GM12878 (cell line): Measurements from ENCODE around the gene LAMB1. TPM values are rescaled to one million over a fixed set of nuclear protein-coding genes. Genes with fewer than 3 reads are reported as not detected.

ENCODE experiments used
- ATAC-seq: fragments of 200-7000 bp; cut with Tn5 transposase; 3 replicates; pipeline ENCODE4 v1.9.1; 2020; ENCODE audit warnings: mild to moderate bottlenecking, moderate library complexity
- BruUV-seq: library from RNA; stranded (reverse); fragments of 400-500 nt; replicated peaks from 2 replicates; lab custom pipeline; 2021; lab: Mats Ljungman, UMichigan
- CTCF ChIA-PET: fragments of 300-600 bp; sonication (Branson Sonifier 250); formaldehyde crosslinking; extraction: SDS; loops from one replicate; lab custom pipeline; 2021; ENCODE audit warnings: inconsistent platforms; lab: Yijun Ruan, JAX
- POLR2A ChIA-PET: fragments of 350-600 bp; formaldehyde crosslinking; extraction: SDS; loops from one replicate; lab custom pipeline; 2021; ENCODE audit warnings: inconsistent platforms; lab: Charles Lee
- RAD21 ChIA-PET: fragments of 300-600 bp; sonication (Branson Sonifier 250); formaldehyde crosslinking; loops from one replicate; lab custom pipeline; 2023; ENCODE audit warnings: antibody characterized with exemption; ENCODE audit not compliant: unreplicated experiment; lab: Charles Lee
- SMC1A ChIA-PET: fragments of 300-600 bp; sonication (Branson Sonifier 250); formaldehyde crosslinking; loops from one replicate; lab custom pipeline; 2023; ENCODE audit not compliant: unreplicated experiment, uncharacterized antibody; lab: Charles Lee
- DNase-seq: peaks from one replicate; pipeline ENCODE4 v3.0.0-alpha.2; 2011; ENCODE audit warnings: low read depth, low spot score
- FAIRE-seq: peaks from 3 replicates; lab custom pipeline; 2011; peaks lifted over from hg19 to GRCh38; lab: Jason Lieb, UNC
- H2AFZ ChIP-seq: 2 replicates; pipeline ENCODE4 v1.6.0; 2011; ENCODE audit warnings: low read depth, low read length, control low read depth; ENCODE audit not compliant: control insufficient read depth
- H3K27ac ChIP-seq: 2 replicates; pipeline ENCODE4 v1.5.1; 2011; ENCODE audit warnings: control low read depth; ENCODE audit not compliant: control insufficient read depth, insufficient read depth
- H3K27me3 ChIP-seq, 2 experiments: replicated peaks in 1 of 2; 2 replicates each; pipeline versions ENCODE4 v1.6.0 to v1.6.1; 2011; ENCODE audit warnings: low read length in 1 of 2; ENCODE audit not compliant: control insufficient read depth in 2 of 2, insufficient read depth in 2 of 2
- H3K36me3 ChIP-seq, 2 experiments: 2 replicates each; pipeline ENCODE4 v1.5.1; 2011; ENCODE audit warnings: low read length in 1 of 2; ENCODE audit not compliant: control insufficient read depth in 2 of 2, insufficient read depth in 2 of 2
- H3K4me1 ChIP-seq: 2 replicates; pipeline ENCODE4 v1.6.1; 2011; ENCODE audit warnings: mild to moderate bottlenecking, low read length, moderate library complexity, mixed read lengths; ENCODE audit not compliant: control insufficient read depth, insufficient read depth
- H3K4me2 ChIP-seq: 2 replicates; pipeline ENCODE4 v1.6.0; 2011; ENCODE audit warnings: control low read depth; ENCODE audit not compliant: control insufficient read depth, insufficient read depth
- H3K4me3 ChIP-seq: fragments of 200-600 bp; sonication (generic); 2 replicates; pipeline ENCODE4 v1.5.1; 2016
- H3K79me2 ChIP-seq: 2 replicates; pipeline ENCODE4 v1.6.0; 2011; ENCODE audit warnings: low read length; ENCODE audit not compliant: control insufficient read depth, insufficient read depth
- H3K9ac ChIP-seq: 2 replicates; pipeline ENCODE4 v1.8.0; 2011; ENCODE audit warnings: low read length, control low read depth, mixed read lengths; ENCODE audit not compliant: control insufficient read depth, insufficient read depth
- H3K9me3 ChIP-seq: replicated peaks from 3 replicates; pipeline ENCODE4 v1.5.1; 2011; ENCODE audit warnings: mild to moderate bottlenecking, low read length; ENCODE audit not compliant: control insufficient read depth, insufficient read depth
- H4K20me1 ChIP-seq: 2 replicates; pipeline ENCODE4 v1.6.0; 2011; ENCODE audit not compliant: control insufficient read depth, insufficient read depth
- EP300 ChIP-seq, 2 experiments: fragments of 150-350 bp in 1 of 2; IDR thresholded peaks; 2 replicates each; pipeline ENCODE4 v1.6.1; 2011 to 2012; ENCODE audit warnings: low read depth in 2 of 2, low read length in 2 of 2, borderline replicate concordance in 1 of 2, improper control_type of control experiment in 1 of 2, inconsistent platforms in 1 of 2; ENCODE audit not compliant: control insufficient read depth in 1 of 2
- MTA2 ChIP-seq: fragments of 450-650 bp; IDR thresholded peaks from 2 replicates; pipeline ENCODE4 v1.6.1; 2016; ENCODE audit warnings: low read depth, mild to moderate bottlenecking, moderate library complexity
- PAX5 ChIP-seq: IDR thresholded peaks from 2 replicates; pipeline ENCODE4 v1.6.1; 2011; ENCODE audit warnings: low read depth, low read length, borderline replicate concordance
- SMC3 ChIP-seq: IDR thresholded peaks from 2 replicates; pipeline ENCODE4 v1.6.1; 2011; ENCODE audit warnings: low read length, improper control_type of control experiment, borderline replicate concordance
- SP1 ChIP-seq: IDR thresholded peaks from one replicate; pipeline ENCODE4 v1.6.1; 2011; ENCODE audit warnings: low read depth, low read length
- SRF ChIP-seq, 2 experiments: IDR thresholded peaks; 2 replicates each; pipeline ENCODE4 v1.6.1; 2011; ENCODE audit warnings: low read depth in 2 of 2, low read length in 2 of 2, mild to moderate bottlenecking in 1 of 2, moderate library complexity in 1 of 2
- WGBS: methylation state at CpG from one replicate; pipeline ENCODE4 v1.1.6; 2016; ENCODE audit warnings: low lambda C conversion rate; ENCODE audit not compliant: insufficient replicate concordance, insufficient coverage; ENCODE audit errors: missing lambda C conversion rate; 5-methylcytosine and 5-hydroxymethylcytosine counted together
- in situ Hi-C: fragments of 300-500 bp; cut with MboI; formaldehyde crosslinking; loops from 9 replicates; pipeline ENCODE4 v1.14.3; 2018; ENCODE audit warnings: mixed read lengths
- intact Hi-C: fragments of 100-400 bp; cut with micrococcal nuclease; formaldehyde crosslinking; loops from one replicate; pipeline ENCODE4 v1.14.2; 2022; ENCODE audit not compliant: unreplicated experiment
- polyA plus RNA-seq, 11 experiments: library from polyadenylated mRNA; depleted of rRNA in 4 of 11; unstranded in 6 of 11; stranded (reverse) in 5 of 11; fragments of >200 nt; fragmentation: Nextera tagmentation in 4 of 11; fragmentation: Illumina TruSeq in 1 of 11; extraction: Ambion mirVana in 4 of 11; extraction: Trizol in 1 of 11; gene quantifications; 1 replicate in 1 of 11; 2 replicates in 10 of 11; pipeline versions ENCODE4 v1.2.1 to v1.2.3, GENCODE V29; 2011 to 2016; ENCODE audit warnings: inconsistent platforms in 2 of 11, missing spikeins in 2 of 11, low read depth in 1 of 11
- total RNA-seq, 4 experiments: library from RNA; depleted of rRNA in 3 of 4; stranded (reverse); fragments of >200 nt in 3 of 4; fragmentation: Illumina TruSeq in 1 of 4; extraction: Trizol in 1 of 4; gene quantifications; 2 replicates each; pipeline versions ENCODE4 v1.2.1 to v1.2.3, GENCODE V29; 2013 to 2021
- TF ChIP-seq, protein P1 (sequence below): fragments of 450-650 bp; IDR thresholded peaks from 2 replicates; pipeline ENCODE4 v1.6.1; 2014; ENCODE audit warnings: mild to moderate bottlenecking
- TF ChIP-seq, protein P2 (sequence below): IDR thresholded peaks from 2 replicates; pipeline ENCODE4 v1.6.1; 2011; ENCODE audit warnings: low read depth, low read length, improper control_type of control experiment, borderline replicate concordance
- TF ChIP-seq, protein P3 (sequence below): IDR thresholded peaks from 2 replicates; pipeline ENCODE4 v1.6.1; 2011; ENCODE audit warnings: low read depth, mild to moderate bottlenecking, low read length, moderate library complexity, borderline replicate concordance; ENCODE audit errors: extremely low read depth

The LAMB1 gene
- total and polyA plus RNA-seq, 10 of the 15 experiments (the other 5 are each of a cell fraction or from before 2014, with no cell fraction given), result 0.05 to 2.2 (median 1.2) TPM; not detected in 4

DNA sequence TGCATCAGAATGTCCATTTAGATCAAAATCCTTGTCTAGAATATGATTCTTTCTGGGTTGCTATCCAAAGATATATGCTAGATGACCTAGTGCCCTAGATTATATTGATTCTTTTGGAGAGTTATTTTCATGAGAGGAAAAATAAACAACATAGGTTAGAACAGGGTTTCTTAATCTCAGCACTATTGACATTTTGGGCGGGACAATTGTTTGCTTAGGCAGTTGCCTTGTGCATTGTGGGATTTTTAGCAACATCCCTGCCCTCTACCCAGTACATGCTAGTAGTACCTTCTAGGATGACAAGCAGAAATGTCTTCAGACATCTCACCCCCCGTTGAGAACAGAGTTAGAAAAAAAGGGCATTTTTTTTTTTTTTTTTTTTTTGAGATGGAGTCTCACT, 25.1 kb upstream of the LAMB1 start:
- intact Hi-C loops, result no loop called here
- RAD21 ChIA-PET, result no interaction called here
- ATAC-seq, result no peak

DNA sequence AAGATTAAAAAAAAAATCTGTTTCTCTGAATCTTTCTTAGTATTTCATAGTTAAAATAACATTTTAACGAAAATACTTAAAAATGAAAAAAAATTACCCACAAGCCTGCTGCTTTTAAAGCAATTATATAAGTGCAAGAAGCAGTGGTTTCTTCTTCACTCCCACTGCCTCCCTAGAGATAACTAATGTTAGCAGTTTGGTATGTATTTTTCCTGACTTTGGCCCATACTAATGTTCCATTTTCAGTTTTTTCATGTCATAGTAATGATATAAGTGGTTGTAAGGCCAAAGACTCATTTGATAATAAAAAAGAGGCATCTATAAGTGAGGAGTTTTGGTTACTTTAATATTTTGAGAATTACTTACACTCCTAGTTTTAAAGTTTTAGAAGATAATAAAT, 24.3 kb upstream of the LAMB1 start:
- intact Hi-C loops (no loop called here), in situ Hi-C loops (no loop called here)
- Histone ChIP-seq H3K4me3 (no peak overlapping the region), H3K9ac (no peak overlapping the region), H3K36me3 (no peaks in the 10 kb centered on the region), H2AFZ (no peak overlapping the region), H3K9me3 (no peaks in the 10 kb centered on the region), H3K27me3 (peaks cover 0 to 3% of the 10 kb centered on the region in 2 experiments; a peak in 3 of 4 replicates), H3K27ac (no peak overlapping the region), H3K4me1 (no peaks in the 10 kb centered on the region), H3K79me2 (no peaks in the 10 kb centered on the region), H4K20me1 (no peaks in the 10 kb centered on the region; the same call in 1 of the 2 replicates), H3K4me2 (no peak overlapping the region)
- WGBS, result 0% methylated on average over 1 of the region's 1 CpG
- SMC1A ChIA-PET, result no interaction called here
- no peak for FAIRE-seq
- no peak for DNase-seq
- TF ChIP-seq, protein P1, sequence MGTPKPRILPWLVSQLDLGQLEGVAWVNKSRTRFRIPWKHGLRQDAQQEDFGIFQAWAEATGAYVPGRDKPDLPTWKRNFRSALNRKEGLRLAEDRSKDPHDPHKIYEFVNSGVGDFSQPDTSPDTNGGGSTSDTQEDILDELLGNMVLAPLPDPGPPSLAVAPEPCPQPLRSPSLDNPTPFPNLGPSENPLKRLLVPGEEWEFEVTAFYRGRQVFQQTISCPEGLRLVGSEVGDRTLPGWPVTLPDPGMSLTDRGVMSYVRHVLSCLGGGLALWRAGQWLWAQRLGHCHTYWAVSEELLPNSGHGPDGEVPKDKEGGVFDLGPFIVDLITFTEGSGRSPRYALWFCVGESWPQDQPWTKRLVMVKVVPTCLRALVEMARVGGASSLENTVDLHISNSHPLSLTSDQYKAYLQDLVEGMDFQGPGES, result no peak
- no peak for TF ChIP-seq SP1
- no peak for TF ChIP-seq SMC3
- TF ChIP-seq, protein P2, sequence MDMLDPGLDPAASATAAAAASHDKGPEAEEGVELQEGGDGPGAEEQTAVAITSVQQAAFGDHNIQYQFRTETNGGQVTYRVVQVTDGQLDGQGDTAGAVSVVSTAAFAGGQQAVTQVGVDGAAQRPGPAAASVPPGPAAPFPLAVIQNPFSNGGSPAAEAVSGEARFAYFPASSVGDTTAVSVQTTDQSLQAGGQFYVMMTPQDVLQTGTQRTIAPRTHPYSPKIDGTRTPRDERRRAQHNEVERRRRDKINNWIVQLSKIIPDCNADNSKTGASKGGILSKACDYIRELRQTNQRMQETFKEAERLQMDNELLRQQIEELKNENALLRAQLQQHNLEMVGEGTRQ, result no peak
- TF ChIP-seq, protein P3, sequence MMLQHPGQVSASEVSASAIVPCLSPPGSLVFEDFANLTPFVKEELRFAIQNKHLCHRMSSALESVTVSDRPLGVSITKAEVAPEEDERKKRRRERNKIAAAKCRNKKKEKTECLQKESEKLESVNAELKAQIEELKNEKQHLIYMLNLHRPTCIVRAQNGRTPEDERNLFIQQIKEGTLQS, result no peak
- TF ChIP-seq EP300 (IDR thresholded peaks at IDR 0.05; ENCODE audit: borderline replicate concordance in 1 of 2, control insufficient read depth in 1 of 2, low read depth in 2 of 2, low read length in 2 of 2), result no peak
- ATAC-seq, result no peak
- CTCF ChIA-PET, result no interaction called here
- RAD21 ChIA-PET, result no interaction called here
- BruUV-seq, result no TSS peak
- POLR2A ChIA-PET, result no interaction called here

More for the DNA sequence above, 25.1 kb upstream of the LAMB1 start:
- SMC1A ChIA-PET, result no interaction called here
- Histone ChIP-seq H2AFZ (no peak overlapping the region), H3K27ac (no peak overlapping the region), H4K20me1 (no peaks in the 10 kb centered on the region; the same call in 1 of the 2 replicates), H3K27me3 (peaks cover 0 to 3% of the 10 kb centered on the region in 2 experiments; a peak in 3 of 4 replicates), H3K9me3 (no peaks in the 10 kb centered on the region), H3K4me3 (no peak overlapping the region), H3K36me3 (no peaks in the 10 kb centered on the region), H3K9ac (no peak overlapping the region), H3K4me2 (no peak overlapping the region), H3K4me1 (no peaks in the 10 kb centered on the region), H3K79me2 (no peaks in the 10 kb centered on the region)
- DNase-seq (no peak), FAIRE-seq (no peak)
- POLR2A ChIA-PET, result no interaction called here
- CTCF ChIA-PET, result no interaction called here
- BruUV-seq, result no TSS peak
- in situ Hi-C loops, result no loop called here
- 22% methylated on average over 2 of the region's 2 CpGs for WGBS
- no peak for TF ChIP-seq PAX5
- TF ChIP-seq MTA2, result no peak
- no peak for TF ChIP-seq SRF (IDR thresholded peaks at IDR 0.05; ENCODE audit: low read depth in 2 of 2, low read length in 2 of 2)
